RWPE1 (cell line): ENCODE data around the gene BRI3BP.
A peak's percentile ranks its signal among the peaks of the same experiment; 100 is the strongest.

Experiments
- CTCF ChIA-PET: fragments of 350-600 bp; sonication (Branson Sonifier 250); formaldehyde crosslinking; extraction: SDS; loops from one replicate; lab custom pipeline; 2021; lab: Yijun Ruan, JAX
- POLR2A ChIA-PET: fragments of 400-600 bp; formaldehyde crosslinking; extraction: SDS; loops from one replicate; lab custom pipeline; 2020; ENCODE audit warnings: antibody characterized with exemption; ENCODE audit not compliant: low non-redundant PET; lab: Yijun Ruan, JAX
- DNase-seq: peaks from one replicate; pipeline ENCODE4 v3.0.0; 2012; ENCODE audit warnings: low spot score
- H3K27ac ChIP-seq: fragments of 450-650 bp; 2 replicates; pipeline ENCODE4 v1.5.1; 2017
- TF ChIP-seq, protein P1 (sequence below): fragments of 450-650 bp; conservative IDR thresholded peaks from 2 replicates; pipeline ENCODE4 v1.5.1; 2017; ENCODE audit warnings: low read depth, mild to moderate bottlenecking

BRI3BP gene

DNA sequence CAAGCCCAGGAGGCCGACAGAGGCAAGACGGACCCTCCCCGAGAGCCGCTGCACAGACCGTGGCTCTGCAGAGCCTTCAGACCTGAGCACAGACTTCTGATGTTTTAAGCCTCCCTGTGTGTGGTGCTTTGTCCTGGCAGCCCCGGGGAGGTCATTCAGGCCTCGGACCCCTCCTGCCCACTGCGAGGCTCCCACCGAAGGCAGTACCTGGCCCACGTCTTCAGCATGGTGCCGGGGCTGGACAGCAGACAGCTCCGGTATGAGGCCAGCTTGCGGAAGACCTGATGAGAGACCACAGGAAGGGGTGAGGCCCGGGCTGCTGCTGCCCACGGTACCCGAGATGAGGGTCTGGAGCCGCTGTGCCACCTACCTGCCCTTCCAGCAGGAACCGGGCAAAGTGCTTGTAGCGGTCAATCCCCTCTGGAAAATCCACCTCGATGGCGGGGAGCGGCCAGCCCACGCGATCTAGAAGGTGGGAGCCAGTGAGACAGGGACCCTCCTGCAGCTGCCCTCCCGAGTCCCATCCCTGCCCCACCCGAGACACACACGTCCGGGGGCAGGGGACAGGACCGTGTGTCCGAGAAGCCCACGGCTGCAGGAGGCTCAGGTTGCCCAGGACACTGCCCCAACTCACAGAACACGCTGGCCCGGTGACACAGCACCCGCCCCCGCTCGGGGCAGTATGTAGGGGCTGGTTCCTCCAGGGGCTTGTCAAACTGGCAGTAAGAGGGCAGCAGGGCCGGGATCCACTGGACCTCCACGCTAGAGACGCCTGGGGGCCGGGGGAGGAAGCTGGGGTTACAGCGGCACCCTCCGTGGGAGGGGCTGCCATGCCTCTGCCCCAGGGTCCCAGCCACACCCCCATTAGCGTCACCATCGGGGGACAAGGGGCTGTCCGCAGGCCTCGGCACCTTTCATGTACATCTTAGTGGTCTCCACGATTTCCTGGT, 43.4 kb upstream of the BRI3BP start:
- TF ChIP-seq, protein P1, sequence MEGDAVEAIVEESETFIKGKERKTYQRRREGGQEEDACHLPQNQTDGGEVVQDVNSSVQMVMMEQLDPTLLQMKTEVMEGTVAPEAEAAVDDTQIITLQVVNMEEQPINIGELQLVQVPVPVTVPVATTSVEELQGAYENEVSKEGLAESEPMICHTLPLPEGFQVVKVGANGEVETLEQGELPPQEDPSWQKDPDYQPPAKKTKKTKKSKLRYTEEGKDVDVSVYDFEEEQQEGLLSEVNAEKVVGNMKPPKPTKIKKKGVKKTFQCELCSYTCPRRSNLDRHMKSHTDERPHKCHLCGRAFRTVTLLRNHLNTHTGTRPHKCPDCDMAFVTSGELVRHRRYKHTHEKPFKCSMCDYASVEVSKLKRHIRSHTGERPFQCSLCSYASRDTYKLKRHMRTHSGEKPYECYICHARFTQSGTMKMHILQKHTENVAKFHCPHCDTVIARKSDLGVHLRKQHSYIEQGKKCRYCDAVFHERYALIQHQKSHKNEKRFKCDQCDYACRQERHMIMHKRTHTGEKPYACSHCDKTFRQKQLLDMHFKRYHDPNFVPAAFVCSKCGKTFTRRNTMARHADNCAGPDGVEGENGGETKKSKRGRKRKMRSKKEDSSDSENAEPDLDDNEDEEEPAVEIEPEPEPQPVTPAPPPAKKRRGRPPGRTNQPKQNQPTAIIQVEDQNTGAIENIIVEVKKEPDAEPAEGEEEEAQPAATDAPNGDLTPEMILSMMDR = no peak
- no peak for DNase-seq
- POLR2A ChIA-PET = no interaction called here
- no peak overlapping the region for H3K27ac ChIP-seq
- CTCF ChIA-PET = interaction anchor here (1.7 kb wide), 1 partner anchor 10 kb away, joined by 9 read pairs; no protein-coding TSS in a partner anchor

DNA sequence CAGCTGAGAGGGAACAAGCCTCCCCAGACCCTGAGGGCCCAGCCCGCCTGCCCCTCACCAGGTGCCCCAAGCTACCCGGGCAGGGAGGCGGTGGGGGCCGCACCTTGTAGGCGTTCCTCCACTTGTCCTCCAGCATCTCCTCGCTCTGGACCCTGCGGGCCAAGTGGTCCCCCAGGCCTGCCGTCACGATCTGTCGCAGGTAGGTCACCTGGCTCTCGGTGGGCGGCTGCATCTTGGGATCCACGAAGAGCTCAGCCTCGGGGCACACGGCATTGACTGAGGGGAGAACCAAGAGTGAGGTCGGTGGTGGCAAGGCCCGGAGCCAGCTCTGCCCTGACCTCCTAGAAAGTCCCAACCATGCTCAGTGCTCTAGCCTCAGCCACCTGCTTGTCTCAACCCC, 41.1 kb upstream of the BRI3BP start:
- CTCF ChIA-PET = interaction anchor here (3.1 kb wide), 1 partner anchor 12 kb away, joined by 10 read pairs; no protein-coding TSS in a partner anchor
- H3K27ac ChIP-seq = peak overlapping the region; percentile 18
- POLR2A ChIA-PET = no interaction called here
- no peak for DNase-seq
- TF ChIP-seq, protein P1 = no peak

DNA sequence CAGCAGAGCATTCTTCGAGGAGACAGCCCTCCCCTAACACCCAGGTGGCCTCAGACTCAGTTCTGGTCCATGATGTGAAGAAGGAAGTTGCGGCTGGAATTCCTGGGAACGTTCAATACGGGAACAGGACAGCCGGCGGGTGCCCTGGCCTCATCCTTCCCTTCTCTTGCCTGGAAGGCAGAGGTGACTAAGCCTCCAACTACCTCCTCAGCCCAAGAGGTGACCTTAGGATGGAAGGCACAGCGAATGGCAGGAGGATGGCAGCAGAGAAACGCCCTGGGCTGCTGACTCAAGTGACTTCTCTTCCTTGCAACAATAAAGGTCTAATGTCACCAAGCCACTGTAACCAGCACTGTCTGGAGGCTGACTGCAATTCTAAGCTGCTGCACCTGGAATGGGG, 40.6 kb upstream of the BRI3BP start:
- peak overlapping the region; percentile 18 for H3K27ac ChIP-seq
- DNase-seq = no peak
- TF ChIP-seq, protein P1 = no peak
- ChIA-PET CTCF (interaction anchor here (0.6 to 3.1 kb wide), 3 partner anchors 12 to 46 kb away, joined by 3 to 10 read pairs (median 4); no protein-coding TSS in a partner anchor), POLR2A (no interaction called here)

DNA sequence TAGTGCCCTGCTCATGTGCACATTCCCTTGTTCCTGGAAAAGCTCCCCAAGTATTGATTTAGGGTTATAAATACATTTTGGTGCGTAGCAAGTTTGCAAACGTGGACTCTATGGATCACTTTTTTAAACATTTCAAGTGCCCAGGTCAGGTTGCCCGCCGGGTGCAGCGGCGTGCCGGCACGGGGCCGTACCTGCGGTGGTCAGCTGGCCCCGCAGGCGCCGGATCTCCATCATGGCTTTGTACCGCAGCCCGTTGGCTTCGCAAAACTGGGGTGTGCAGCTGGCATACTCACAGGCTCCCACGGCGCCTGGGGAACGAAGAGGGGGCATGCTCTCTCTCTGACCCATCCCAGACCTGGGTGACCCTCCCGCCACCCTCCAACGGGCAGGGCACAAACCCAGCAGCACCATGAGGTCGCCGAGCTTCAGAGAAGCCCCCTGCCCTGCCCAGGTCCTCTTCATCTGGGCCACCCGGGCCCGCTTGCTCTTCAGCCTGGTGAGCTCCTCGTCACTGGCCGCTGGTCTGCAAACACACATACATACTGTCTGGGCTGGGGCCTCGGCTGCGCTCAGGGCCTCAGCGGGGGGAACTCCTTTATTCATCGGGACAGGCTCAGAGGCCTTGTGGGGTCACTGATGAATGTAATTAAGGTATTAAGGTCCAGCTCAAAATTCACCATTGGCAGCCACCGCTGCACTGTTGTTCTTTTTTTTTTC, 39.6 kb upstream of the BRI3BP start:
- H3K27ac ChIP-seq = 0 out of 2 replicates have a peak overlapping the region, but pooled peaks have one; percentile 18

DNA sequence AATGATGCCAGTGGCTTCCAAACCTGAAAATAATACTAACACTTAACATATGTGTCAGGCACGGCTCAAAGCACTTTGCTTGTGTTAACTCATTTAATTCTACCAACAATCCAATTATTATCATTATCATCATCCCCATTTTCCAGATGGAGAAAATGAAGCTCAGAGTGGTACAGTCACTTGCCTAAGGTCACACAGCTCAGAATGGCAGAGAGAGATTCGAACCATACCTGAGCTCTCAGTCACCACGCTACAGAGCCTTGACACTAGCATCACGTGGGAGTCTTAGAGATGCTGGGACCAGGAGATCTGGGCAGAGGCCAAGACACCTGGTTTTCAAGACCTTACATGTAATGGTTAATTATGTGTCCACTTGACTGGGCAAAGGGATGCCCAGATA, 38.7 kb upstream of the BRI3BP start:
- TF ChIP-seq, protein P1 = no peak
- no peak for DNase-seq
- ChIA-PET CTCF (no interaction called here), POLR2A (no interaction called here)
- no peak overlapping the region for H3K27ac ChIP-seq

More for the DNA sequence above, 39.6 kb upstream of the BRI3BP start:
- POLR2A ChIA-PET = interaction anchor here (0.8 kb wide), 1 partner anchor 512 kb away, joined by 4 read pairs; no protein-coding TSS in a partner anchor
- TF ChIP-seq, protein P1 = no peak
- CTCF ChIA-PET = interaction anchor here (1.2 to 3.1 kb wide), 2 partner anchors 14 to 47 kb away, joined by 3 to 10 read pairs; no protein-coding TSS in a partner anchor
- no peak for DNase-seq

DNA sequence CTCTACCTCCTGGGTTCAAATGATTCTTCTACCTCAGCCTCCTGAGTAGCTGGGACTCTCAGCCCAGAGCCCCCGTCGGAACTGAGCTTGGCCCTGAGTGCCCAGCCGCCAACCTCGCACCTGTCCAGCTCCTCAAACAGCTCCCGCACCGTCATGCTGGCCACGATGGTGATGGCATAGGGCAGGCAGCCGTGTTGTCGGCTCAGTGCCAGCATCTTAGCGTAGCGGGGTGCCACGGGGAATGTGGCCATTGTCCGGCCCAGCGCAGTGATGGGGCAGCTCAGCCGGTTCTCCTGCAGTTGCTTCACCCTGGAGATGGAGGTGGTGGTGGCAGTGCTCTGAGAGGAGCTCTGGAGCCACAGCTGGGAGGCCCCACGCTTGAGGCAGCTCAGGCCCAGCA, 36.9 kb upstream of the BRI3BP start:
- ChIA-PET CTCF (no interaction called here), POLR2A (interaction anchor here (0.5 kb wide), 1 partner anchor 109 kb away, joined by 4 read pairs; no protein-coding TSS in a partner anchor)
- DNase-seq = no peak
- TF ChIP-seq, protein P1 = no peak
- H3K27ac ChIP-seq = no peak overlapping the region
